GM21447 (cell line): ENCODE data around the gene FARS2.

Source experiments
- ATAC-seq: cut with Tn5 transposase; IDR thresholded peaks from one replicate; pipeline ENCODE4 v1.9.1; 2021; ENCODE audit not compliant: unreplicated experiment

FARS2 gene

DNA sequence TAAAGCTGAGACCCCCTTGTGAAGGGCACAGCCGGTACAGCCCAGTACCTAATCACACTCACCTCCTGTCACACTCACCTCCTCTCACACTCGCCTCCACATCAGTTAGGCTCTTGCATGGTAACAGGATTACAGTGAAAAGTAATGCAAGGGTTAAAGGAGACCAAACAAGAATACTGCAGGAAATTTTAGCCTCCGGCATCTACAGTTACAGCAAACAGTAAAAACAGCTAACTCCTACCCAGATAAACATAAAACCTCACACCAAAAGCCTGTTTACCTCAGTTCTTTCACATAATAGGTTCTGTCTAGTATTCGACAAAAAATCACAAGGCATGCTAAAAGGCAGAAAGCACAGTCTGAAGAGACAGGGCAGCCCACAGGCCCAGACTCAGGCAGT, 55.6 kb downstream of the FARS2 start:
- ATAC-seq: no peak

DNA sequence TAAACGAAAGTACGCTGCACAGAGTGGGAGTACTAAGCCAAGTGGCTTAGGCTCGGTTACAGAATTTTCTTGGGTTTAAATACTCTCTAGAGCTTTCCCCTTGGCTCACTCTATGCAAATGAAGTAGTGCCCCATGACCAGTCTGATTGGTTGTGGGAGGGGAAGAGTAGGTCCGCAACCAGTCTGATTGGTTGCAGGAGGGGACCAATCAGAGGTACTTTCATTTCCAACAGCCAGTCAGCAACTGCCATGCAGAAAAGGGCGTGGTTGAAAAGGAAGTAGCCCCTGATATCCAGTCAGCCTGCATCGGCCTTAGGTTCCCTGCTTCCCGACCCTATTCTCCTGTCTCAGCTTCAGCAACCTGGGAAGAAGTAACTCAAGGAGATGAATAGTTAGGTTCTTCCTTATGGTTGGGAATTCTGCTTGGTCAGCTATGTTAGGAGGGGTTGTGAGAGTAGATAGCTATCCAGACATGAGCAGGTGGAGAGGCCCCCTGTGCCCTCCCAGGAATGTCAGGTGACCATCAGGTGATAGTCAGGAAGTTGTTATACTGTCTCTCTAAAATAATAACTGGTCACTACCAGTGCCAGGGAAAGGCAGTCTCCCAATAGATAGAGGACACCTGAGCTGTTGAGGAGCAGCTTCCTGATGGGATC, 57.4 kb downstream of the FARS2 start:
- ATAC-seq: no peak

DNA sequence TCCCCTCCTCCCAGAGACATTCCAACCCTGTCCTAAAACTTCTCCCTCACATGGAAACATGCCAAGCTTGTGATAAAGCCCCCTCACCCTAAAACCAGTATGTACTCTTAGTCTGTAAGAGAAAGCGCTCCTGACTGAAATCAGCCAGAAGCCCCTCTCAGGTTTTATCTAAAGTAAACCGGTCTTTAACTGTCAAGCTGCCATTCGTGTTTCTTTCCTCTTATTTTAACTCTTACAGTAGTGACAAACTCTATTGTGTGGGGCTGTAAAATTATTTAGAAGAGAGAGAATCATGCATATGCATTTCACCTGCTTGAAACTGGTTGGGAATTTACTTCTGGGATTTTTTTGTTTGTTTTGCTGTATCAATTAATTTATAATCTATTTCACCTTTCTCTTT, 62.7 kb downstream of the FARS2 start:
- no peak for ATAC-seq

DNA sequence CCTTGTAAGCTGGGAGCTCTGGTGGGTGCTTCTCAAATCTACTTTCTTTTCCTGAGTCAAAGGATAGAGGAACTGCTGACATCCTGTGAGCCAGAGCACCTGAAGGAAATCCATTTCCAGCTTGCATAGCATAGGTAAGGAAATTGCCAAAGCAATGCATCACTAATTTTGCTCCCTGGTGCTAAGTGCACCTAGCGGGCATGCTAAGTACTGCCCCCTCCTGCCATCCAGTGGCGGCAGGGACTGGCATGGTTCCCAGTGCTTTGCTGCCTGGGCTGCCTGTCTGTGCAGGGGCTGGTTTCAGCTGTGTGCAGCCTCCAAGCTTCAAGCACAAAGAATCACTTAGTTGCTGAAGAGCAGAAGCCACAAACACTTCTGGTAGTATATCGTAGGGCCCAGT, 63.9 kb downstream of the FARS2 start:
- no peak for ATAC-seq

DNA sequence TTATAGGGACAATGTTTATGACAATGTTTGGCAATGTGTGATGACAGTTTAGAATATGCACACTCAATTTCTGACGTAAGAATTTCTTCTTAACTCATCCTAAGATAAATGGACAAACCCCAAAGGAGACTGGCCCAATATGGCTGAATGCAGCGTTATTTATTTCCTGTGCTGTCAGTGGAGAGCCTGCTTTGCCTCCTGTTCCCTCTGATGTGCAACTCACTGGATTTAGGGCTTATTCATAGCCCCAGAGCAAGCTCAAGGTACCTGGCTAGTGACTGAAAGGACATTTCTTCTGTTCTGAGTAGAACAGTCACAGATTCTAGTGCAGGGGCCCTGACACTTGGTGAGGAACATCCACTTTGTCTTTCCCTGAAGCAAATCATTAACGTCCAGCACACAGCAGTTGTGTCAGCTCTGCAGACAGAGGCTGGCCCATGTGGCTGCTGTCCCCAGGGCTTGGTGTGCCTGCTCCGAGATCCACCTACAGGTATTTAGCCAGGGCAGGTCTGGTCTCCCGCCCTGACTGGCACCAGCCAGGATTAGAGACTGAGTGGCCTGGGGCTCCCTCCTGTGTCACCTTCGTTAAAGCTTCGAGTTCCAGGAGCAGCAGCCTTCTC, 64.8 kb downstream of the FARS2 start:
- ATAC-seq: no peak

DNA sequence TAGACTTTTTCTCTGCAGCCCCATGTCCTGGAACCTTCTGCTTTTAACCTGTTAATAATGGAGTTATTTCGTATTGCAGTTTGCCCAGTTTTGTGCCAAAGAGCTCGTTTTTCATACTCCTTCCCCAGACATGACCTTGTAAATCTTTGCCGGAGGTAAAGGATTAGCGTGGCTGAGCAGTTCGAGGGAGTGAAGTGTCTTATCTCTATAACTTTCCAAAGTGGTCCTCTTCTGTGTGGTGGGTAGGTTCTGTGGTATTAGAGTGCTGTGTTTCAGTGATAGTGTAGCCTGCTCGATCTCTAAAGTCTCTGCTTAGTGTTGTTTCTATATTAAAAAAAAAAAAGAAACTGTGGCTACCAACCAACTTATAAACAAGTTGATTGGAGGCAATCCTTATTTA, 67.5 kb downstream of the FARS2 start:
- ATAC-seq: no peak

DNA sequence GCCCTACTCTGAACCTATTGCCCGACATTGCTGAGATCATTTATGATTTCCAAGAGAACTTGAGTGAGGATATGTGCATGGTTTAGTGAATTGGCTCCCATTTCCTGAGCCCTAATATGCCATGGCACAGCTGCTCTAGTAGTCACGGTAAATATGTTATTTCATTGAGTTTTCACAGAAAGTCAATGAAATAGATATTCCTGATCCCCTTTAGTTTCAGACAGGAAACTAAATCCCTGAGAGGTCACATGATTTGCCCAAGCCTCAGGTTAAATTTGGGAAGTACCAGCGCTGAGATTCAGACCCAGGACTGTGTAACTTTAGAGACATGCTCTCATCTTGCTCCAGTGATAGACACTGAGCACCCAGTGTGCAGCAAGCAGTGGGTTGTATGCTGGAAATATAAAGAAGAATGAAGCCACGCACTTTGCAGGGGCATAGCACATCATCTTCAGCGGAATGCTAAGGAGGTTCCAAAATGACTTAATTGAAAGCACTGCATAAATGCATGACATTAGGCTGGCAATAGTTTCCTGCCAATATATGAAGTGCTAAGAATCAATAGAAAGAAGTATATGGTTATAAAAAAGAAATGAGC, 70.6 kb downstream of the FARS2 start:
- no peak for ATAC-seq

DNA sequence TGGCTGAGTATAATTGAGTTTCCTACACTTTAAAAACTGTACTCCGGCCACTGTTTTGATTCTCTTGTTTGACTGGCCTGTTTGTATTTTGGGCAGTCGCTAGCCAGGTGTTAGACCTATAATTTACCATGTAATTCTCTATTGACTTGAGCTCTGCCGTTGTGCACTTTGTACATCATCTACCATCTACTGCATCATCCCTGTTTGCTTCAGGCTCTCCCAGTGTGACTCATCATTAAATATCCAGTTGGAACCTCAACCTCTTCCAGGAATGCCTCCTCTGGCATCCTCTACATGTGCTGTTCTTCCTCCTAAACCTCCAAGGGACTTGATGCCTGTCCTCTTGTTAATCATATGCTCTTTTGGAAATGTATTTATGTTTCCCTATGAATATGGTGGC, 72.3 kb downstream of the FARS2 start:
- ATAC-seq: no peak

DNA sequence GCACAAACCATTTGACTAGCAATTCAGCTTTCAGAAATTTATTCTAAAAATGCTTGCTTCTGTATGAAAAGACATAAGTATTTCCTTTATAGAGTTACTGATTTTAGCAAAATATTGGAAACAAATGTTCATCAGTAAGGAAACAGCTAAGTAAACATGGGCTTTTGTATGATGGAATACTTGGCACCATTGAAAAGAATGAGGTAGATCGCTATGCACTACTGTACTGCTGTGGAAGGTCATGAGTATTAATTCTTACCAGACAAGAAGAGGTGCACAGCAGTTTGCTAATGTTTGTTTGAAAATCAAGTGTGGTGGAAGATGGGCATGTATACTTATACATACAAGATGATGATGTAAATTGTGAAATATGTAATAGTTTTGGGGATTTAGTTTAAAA, 73.0 kb downstream of the FARS2 start:
- no peak for ATAC-seq

DNA sequence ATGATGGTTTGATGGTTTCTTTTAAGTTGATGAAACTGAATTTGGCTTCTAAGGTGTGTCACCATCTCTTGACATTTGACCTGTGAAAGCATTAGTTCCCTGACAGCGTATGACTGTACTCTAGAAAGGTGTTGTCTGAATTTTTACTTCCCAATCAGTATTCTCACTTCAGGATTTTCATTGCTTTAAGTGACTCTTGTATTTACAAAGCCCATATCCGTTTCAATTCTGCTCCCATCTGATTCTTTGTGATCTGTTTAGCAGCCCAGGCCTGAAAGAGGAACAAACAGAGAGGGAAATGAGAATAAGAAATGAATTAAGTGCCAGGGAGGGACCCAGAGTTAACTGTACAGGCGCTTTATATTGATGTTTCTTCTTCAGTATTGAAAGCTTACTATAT, 73.7 kb downstream of the FARS2 start:
- no peak for ATAC-seq

DNA sequence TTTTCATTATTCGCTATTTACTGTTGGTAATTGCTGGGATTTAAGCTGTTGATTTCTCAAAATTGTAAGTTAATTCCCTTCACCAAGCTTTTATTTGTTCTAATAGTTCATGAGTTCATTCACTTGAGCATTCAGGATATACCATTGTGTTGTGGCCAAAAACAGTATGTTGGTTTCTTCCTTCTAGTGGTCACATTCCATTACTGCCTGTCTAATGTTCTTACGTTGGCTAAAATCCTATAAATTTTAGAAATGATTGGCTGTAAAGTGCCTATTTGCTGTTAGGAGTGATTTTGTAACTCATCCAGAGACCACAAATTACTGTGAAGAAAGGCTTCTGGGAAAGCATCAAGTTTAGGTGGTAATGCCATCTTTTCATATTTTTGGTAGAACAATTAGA, 76.3 kb downstream of the FARS2 start:
- ATAC-seq: no peak

DNA sequence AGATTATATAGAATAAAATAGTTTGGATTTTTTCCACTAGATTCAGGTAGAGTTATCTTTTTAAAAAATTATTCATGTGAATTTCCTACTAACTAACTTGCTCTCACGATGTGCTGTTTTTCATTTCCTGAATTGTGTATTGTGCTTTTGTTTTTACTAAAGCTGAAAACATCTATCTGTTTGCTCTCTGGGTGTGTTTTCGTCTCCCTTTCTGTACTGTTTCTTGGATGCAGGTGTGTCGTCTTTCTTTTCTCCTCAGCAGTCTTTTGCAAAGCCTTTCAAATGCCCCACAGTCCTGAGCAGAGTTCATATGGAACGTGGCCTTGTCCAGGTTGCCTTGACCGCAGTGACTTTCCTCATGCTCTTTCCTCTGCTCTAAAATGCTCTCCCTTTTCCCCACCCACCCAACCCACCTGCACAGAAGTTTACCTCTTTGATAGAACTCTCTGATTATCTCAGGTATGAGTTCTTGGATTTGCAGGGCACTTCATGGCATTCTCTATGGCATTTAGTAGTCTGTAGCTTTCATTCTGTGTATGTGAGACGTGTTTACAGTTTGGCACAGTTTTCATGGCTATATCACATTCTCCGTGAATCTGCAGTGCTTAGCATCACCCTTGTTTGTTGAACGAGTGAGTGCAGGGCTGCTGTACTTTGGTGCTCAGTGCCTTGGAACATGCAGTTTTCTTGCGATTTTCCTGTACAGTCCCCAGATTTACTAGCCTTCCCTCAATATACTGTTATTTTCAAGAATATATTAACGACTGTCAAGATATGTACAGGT, 77.1 kb downstream of the FARS2 start:
- peak; percentile 68 for ATAC-seq

DNA sequence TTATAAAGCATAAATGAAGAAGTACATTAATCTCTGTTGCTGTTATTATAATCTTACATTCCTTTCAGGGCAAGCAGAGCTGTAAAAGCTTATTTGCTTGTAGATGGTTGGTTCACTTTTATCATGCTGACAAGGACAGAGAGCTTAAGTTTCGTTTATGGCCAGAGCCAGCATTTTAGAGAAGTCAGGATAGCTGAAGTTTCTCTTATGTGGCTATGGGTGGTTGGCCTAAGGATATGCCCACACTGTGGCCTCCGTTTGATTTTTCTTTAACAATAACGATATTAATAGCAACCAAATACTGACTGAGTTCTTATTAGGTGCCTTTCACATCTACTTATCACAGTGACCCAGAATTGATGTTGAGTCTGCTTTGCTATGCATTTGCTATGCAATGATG, 78.5 kb downstream of the FARS2 start:
- ATAC-seq: no peak

DNA sequence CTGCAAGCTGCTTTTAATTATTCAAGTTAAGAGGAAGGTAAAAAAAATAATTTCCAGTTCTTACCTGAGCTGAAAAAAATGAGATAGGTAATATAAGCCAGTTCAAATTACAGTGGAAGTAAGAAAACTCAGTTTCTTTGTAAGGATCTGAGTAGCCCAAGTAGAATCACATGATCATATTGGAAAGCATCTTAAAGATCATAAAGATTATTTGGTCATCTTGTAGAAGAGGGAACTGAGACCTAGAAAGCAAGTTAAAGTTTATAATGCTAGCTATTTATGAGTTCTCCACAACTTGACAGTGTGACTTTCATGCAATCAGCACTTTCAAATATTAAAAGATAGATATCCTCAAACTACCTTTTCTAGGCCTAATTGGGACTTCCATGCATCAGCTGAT, 80.5 kb downstream of the FARS2 start:
- ATAC-seq: no peak

DNA sequence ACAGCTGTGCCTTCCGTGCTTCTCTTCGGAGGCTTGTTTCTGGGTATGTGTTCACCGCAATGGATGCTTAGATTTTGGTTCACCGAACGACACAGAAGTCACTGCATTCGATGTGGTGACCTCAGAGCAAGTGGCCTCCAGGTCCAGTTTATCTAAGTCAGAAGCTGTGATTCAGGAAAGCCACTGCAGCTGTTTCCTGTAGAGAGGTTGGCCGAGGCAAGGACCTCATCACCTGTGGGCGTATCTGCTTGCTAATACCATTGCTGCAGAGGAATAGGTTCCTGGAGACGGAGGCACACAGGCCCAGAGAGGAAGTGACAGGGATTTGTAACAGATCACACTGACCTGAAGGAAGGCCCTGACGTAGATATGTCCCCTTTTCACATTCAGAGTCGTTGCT, 82.7 kb downstream of the FARS2 start:
- no peak for ATAC-seq

DNA sequence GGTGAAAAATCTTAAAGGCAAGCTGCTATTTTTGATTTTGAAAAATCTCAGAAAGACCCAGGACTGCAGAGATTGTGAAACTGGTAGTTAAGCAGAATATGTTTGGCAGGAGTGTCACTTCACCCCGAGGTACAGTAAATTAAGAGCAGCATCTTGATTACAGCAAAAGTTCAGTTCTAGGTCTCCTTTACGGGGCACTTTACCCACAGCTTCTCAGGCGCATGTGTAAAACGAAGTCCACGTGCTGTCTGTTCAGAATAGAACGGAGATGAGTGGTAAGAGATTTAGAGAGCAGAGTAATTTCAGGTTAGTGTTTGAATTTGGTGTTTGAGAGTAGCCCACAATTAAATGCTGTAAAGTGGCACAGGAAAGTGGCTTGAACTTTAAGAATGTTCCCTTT, 84.0 kb downstream of the FARS2 start:
- no peak for ATAC-seq

DNA sequence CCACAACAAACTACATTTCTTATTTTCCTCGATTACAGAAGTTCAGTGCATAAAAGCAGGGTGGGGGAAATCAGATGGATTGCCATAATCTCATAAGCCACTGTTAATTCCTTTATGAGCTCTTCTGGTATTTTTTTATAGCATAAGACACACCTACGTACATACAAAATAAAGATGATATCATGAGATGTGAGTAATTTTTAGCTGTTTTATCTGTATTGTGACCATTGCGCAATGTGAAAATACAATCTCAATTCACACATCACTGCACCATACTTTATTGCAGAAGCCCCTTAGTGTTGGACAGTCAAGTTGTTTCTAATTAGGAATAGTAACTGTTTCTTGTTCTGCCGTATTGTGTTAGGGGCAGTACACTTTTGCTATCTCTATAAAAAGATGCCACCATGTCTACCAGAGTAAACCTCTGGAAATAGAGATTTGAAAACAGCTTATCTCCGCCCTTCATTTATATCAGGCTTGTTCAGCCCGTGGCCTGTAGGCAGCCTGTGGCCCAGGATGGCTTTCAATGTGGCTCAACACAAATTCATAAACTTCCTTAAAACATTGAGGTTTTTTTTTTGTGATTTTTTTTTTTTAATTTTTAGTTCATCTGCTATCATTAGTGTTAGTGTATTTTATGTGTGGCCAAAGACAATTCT, 90.4 kb downstream of the FARS2 start:
- ATAC-seq: no peak

DNA sequence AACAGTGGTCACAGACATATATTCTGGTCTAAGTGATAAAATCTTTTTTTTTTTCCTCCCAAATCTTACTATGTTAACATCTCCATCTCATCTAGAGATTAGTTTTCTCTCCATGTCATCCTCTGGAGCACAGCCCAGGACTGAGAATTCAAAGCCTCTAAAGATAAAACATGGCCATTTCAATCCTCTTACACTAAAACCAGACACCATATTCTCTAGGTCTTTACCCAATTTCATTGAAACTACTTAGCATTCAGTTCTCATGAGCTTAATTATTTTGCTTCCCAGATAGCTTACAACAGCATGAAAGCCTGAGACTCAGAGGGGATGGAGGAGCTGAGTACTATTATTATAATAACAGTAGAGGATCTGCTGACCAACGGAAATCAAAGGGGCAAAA, 92.7 kb downstream of the FARS2 start:
- ATAC-seq: no peak

DNA sequence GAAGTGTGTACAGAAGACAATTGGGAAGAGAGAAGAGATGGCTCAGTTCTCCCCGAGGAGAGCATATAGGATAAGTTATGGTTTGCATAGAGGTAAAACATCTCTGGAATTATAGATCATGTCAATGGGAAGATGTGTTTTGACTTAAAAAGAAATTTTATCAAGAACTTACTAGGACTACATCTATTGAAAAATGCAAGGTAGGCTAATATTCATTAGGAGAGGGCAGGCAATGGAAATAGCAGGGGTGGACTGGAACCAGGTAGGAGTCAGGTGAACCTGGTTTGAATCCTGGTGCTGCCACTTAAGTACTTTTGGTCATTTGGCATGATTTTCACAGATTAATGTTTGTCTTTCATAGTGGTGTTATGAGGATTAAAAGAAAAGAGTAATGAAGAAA, 96.2 kb downstream of the FARS2 start:
- no peak for ATAC-seq

DNA sequence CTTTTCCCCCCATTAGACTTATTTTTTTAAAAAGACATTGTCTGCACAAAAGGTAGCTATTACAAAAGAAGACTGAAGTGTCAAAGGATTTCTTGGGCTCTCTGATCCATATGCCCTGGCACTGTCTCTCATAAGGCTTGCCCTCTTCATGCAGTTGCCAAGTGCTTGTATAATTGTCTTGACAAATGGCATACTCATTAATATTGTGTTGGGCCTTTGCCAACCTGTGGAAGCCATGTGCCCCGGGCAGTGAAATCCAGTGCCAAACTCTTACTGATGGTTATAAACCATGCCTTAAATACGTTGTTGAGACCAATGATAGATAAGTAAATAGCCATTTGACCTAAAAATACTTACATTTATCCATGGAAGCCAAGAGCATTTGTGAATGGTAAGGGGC, 98.1 kb downstream of the FARS2 start:
- no peak for ATAC-seq

DNA sequence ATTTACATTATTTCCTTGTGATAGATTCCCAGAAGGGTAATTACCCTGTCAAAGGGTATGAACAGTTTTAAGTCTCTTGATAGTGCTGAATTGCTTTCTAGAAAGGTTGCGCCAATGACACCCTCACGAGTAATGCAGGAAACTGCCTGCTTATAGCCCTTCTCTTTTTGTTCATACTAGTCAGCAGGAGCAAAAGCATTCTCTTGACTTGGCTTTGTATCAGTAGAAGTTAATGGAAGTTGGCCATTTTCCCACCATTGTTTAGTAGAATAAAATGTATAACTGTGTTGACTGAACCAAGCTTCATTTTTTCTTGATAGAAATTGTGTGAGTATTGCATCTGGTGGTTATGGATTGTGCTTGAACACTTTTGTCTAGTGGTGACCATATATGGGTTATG, 100.1 kb downstream of the FARS2 start:
- ATAC-seq: no peak
